HG02852 (cell line): Measurements from ENCODE around the gene RP9.

ENCODE experiments used
- ATAC-seq: cut with Tn5 transposase; IDR thresholded peaks from one replicate; pipeline ENCODE4 v1.9.1; 2021; ENCODE audit warnings: mild to moderate bottlenecking, moderate library complexity; ENCODE audit not compliant: unreplicated experiment

RP9 gene

GRCh38 chr7:33109005-33109757 is at the start of gene RP9:
TSS of gene RP9 (minus strand) at chr7:33109404. CDS start at chr7:33109372, 32 bp downstream.
- ATAC-seq: peak; percentile 83

- no peak for ATAC-seq
Measured at GRCh38 chr7:33157781-33158180, 48.6 kb upstream of the RP9 start.

- no peak for ATAC-seq
Measured at GRCh38 chr7:33157311-33157710, 48.1 kb upstream of the RP9 start.

GRCh38 chr7:33156441-33156840 is 47.2 kb upstream of the RP9 start:
- ATAC-seq: no peak

GRCh38 chr7:33155811-33156210 is 46.6 kb upstream of the RP9 start:
- ATAC-seq: no peak

- no peak for ATAC-seq
Measured at GRCh38 chr7:33152087-33152486, 42.9 kb upstream of the RP9 start.

GRCh38 chr7:33145156-33145555 is 36.0 kb upstream of the RP9 start:
- ATAC-seq: no peak

- ATAC-seq: peak; percentile 66
Measured at GRCh38 chr7:33143996-33144718, 35.0 kb upstream of the RP9 start.

- ATAC-seq: no peak
Measured at GRCh38 chr7:33142585-33142984, 33.4 kb upstream of the RP9 start.

- ATAC-seq: no peak
Measured at GRCh38 chr7:33137103-33137502, 27.9 kb upstream of the RP9 start.

GRCh38 chr7:33130184-33130583 is 21.0 kb upstream of the RP9 start:
- no peak for ATAC-seq

- no peak for ATAC-seq
Measured at GRCh38 chr7:33129806-33130153, 20.6 kb upstream of the RP9 start.

GRCh38 chr7:33128990-33129805 is 20.0 kb upstream of the RP9 start, which contains the start of gene BBS9:
TSS of gene BBS9 (plus strand) at chr7:33129564. CDS start at chr7:33146253, 16,689 bp downstream.
- ATAC-seq: peak; percentile 100

GRCh38 chr7:33128631-33128989 is 19.4 kb upstream of the RP9 start:
- no peak for ATAC-seq

GRCh38 chr7:33127085-33127484 is 17.9 kb upstream of the RP9 start:
- no peak for ATAC-seq

- ATAC-seq: no peak
Measured at GRCh38 chr7:33118383-33118782, 9.2 kb upstream of the RP9 start.

GRCh38 chr7:33114976-33115375 is 5.8 kb upstream of the RP9 start:
- ATAC-seq: no peak

- ATAC-seq: no peak
Measured at GRCh38 chr7:33111614-33112013, 2.4 kb upstream of the RP9 start.

- no peak for ATAC-seq
Measured at GRCh38 chr7:33109758-33110238, 594 bp upstream of the RP9 start.

- peak; percentile 9 for ATAC-seq
Measured at GRCh38 chr7:33108554-33109004, 625 bp downstream of the RP9 start.
